Measurements from ENCODE around the gene SCUBE2. TPM values are rescaled to one million over a fixed set of nuclear protein-coding genes. Genes with fewer than 3 reads are reported as not detected.

SCUBE2 gene
- polyA plus RNA-seq, 3 donors, result 4.9 to 7.5 (median 7.1) TPM

- DNase-seq, result no peak
Measured at GRCh38 chr11:9076046-9076445, 15.4 kb downstream of the SCUBE2 start.

GRCh38 chr11:9075556-9075955 is 15.8 kb downstream of the SCUBE2 start:
- no peak for DNase-seq

GRCh38 chr11:9074338-9075029 is 16.9 kb downstream of the SCUBE2 start:
- no peak for DNase-seq

GRCh38 chr11:9073466-9074225 is 17.8 kb downstream of the SCUBE2 start:
- no peak for DNase-seq

GRCh38 chr11:9072626-9073176 is 18.7 kb downstream of the SCUBE2 start:
- no peak for DNase-seq

- no peak for DNase-seq
Measured at GRCh38 chr11:9071692-9072091, 19.7 kb downstream of the SCUBE2 start.

- DNase-seq, result no peak
Measured at GRCh38 chr11:9070749-9071491, 20.5 kb downstream of the SCUBE2 start.

GRCh38 chr11:9069862-9070470 is 21.4 kb downstream of the SCUBE2 start:
- no peak for DNase-seq

- no peak for DNase-seq
Measured at GRCh38 chr11:9069256-9069655, 22.1 kb downstream of the SCUBE2 start.

- DNase-seq, result no peak
Measured at GRCh38 chr11:9066433-9066925, 24.9 kb downstream of the SCUBE2 start.

- no peak for DNase-seq
Measured at GRCh38 chr11:9065607-9066432, 25.6 kb downstream of the SCUBE2 start.

- DNase-seq, result no peak
Measured at GRCh38 chr11:9061807-9062206, 29.6 kb downstream of the SCUBE2 start.

- no peak for DNase-seq
Measured at GRCh38 chr11:9060700-9061111, 30.7 kb downstream of the SCUBE2 start.

GRCh38 chr11:9059406-9059805 is 32.0 kb downstream of the SCUBE2 start:
- DNase-seq, result no peak

- no peak for DNase-seq
Measured at GRCh38 chr11:9057888-9058287, 33.5 kb downstream of the SCUBE2 start.

- DNase-seq, result no peak
Measured at GRCh38 chr11:9057007-9057406, 34.4 kb downstream of the SCUBE2 start.

GRCh38 chr11:9056467-9056866 is 34.9 kb downstream of the SCUBE2 start:
- DNase-seq, result no peak

GRCh38 chr11:9053316-9054035 is 37.9 kb downstream of the SCUBE2 start:
- no peak for DNase-seq

- no peak for DNase-seq
Measured at GRCh38 chr11:9052316-9052715, 39.1 kb downstream of the SCUBE2 start.

- DNase-seq, result no peak
Measured at GRCh38 chr11:9049959-9050358, 41.4 kb downstream of the SCUBE2 start.

Data from renal pelvis (tissue), 4 donors.